Neuronal stem cell (in vitro differentiated cells): ENCODE measurements around the gene LGR4.

Source experiments
- DNase-seq: peaks from one replicate; pipeline ENCODE4 v3.0.0-alpha.2; 2013; ENCODE audit warnings: low spot score
- H2AFZ ChIP-seq: one replicate; pipeline ENCODE4 v1.6.1; 2013; ENCODE audit warnings: mild to moderate bottlenecking, low read length, inconsistent platforms
- H2AK5ac ChIP-seq: 2 replicates; pipeline ENCODE4 v1.6.1; 2013; ENCODE audit warnings: low read depth, mild to moderate bottlenecking, inconsistent platforms, low read length, moderate library complexity, mixed read lengths
- H2BK120ac ChIP-seq: 2 replicates; pipeline ENCODE4 v1.6.1; 2013; ENCODE audit warnings: low read depth, mild to moderate bottlenecking, inconsistent platforms, low read length, moderate library complexity, mixed read lengths
- H2BK12ac ChIP-seq: one replicate; pipeline ENCODE4 v1.6.1; 2013; ENCODE audit warnings: low read length, inconsistent platforms
- H2BK15ac ChIP-seq: 2 replicates; pipeline ENCODE4 v1.6.1; 2013; ENCODE audit warnings: mild to moderate bottlenecking, low read length, inconsistent platforms, mixed read lengths
- H2BK5ac ChIP-seq: one replicate; pipeline ENCODE4 v1.6.1; 2013; ENCODE audit warnings: inconsistent platforms, mild to moderate bottlenecking, low read length, moderate library complexity
- H3K14ac ChIP-seq: one replicate; pipeline ENCODE4 v1.6.1; 2013; ENCODE audit warnings: low read length, inconsistent platforms
- H3K18ac ChIP-seq: 2 replicates; pipeline ENCODE4 v1.6.1; 2013; ENCODE audit warnings: low read length, inconsistent platforms
- H3K23ac ChIP-seq: 2 replicates; pipeline ENCODE4 v1.6.1; 2013; ENCODE audit warnings: low read depth, mild to moderate bottlenecking, mixed read lengths, low read length, inconsistent platforms; ENCODE audit not compliant: poor library complexity
- H3K27ac ChIP-seq: replicated peaks from 3 replicates; pipeline ENCODE4 v1.5.1; 2013; ENCODE audit warnings: low read length, inconsistent platforms
- H3K27me3 ChIP-seq, 3 experiments: 2 replicates each; pipeline ENCODE4 v1.6.1; 2013; ENCODE audit warnings: low read length in 3 of 3, mild to moderate bottlenecking in 2 of 3, inconsistent platforms in 1 of 3, low read depth in 1 of 3, mixed read lengths in 1 of 3, moderate library complexity in 1 of 3; ENCODE audit not compliant: control insufficient read depth in 3 of 3, insufficient read depth in 3 of 3
- H3K36me3 ChIP-seq, 2 donors: replicated peaks in 1 of 2; 2 replicates each; pipeline ENCODE4 v1.6.1; 2013; ENCODE audit warnings: low read length in 2 of 2; ENCODE audit not compliant: control insufficient read depth in 2 of 2, insufficient read depth in 2 of 2
- H3K4ac ChIP-seq: 2 replicates; pipeline ENCODE4 v1.6.1; 2013; ENCODE audit warnings: inconsistent platforms, mild to moderate bottlenecking, low read length, moderate library complexity
- H3K4me1 ChIP-seq, 2 donors: 1 replicate in 1 of 2; 2 replicates in 1 of 2; pipeline ENCODE4 v1.6.1; 2013; ENCODE audit warnings: low read length in 2 of 2, low read depth in 1 of 2; ENCODE audit not compliant: control insufficient read depth in 2 of 2, insufficient read depth in 1 of 2
- H3K4me2 ChIP-seq: one replicate; pipeline ENCODE4 v1.6.1; 2013; ENCODE audit warnings: mild to moderate bottlenecking, low read length, inconsistent platforms; ENCODE audit not compliant: insufficient read depth, poor library complexity, severe bottlenecking
- H3K4me3 ChIP-seq, 2 donors: 2 replicates each; pipeline ENCODE4 v1.5.1; 2013; ENCODE audit warnings: low read length in 2 of 2, mild to moderate bottlenecking in 2 of 2, inconsistent platforms in 1 of 2, moderate library complexity in 1 of 2
- H3K79me1 ChIP-seq: one replicate; pipeline ENCODE4 v1.6.1; 2013; ENCODE audit warnings: low read depth, mild to moderate bottlenecking, inconsistent platforms, low read length, moderate library complexity
- H3K9ac ChIP-seq: one replicate; pipeline ENCODE4 v1.6.1; 2013; ENCODE audit warnings: mild to moderate bottlenecking, low read depth, low read length, inconsistent platforms; ENCODE audit not compliant: poor library complexity
- H3K9me3 ChIP-seq, 2 donors: replicated peaks in 1 of 2; 2 replicates each; pipeline versions ENCODE3 to v1.6.1; 2013; ENCODE audit warnings: low read length in 2 of 2, mild to moderate bottlenecking in 2 of 2, inconsistent platforms in 1 of 2, low read depth in 1 of 2, mixed read lengths in 1 of 2, moderate library complexity in 1 of 2; ENCODE audit not compliant: control insufficient read depth in 2 of 2, insufficient read depth in 1 of 2
- H4K8ac ChIP-seq: one replicate; pipeline ENCODE4 v1.6.1; 2013; ENCODE audit warnings: low read depth, mild to moderate bottlenecking, inconsistent platforms, low read length, moderate library complexity
- H4K91ac ChIP-seq: one replicate; pipeline ENCODE4 v1.6.1; 2013; ENCODE audit warnings: low read length, low read depth, mild to moderate bottlenecking, inconsistent platforms; ENCODE audit not compliant: poor library complexity
- whole genome bisulfite sequencing, 2 donors: extraction: QIAGEN DNeasy Blood & Tissue Kit; methylation state at CpG; one replicate each; pipeline ENCODE4 v1.1.7; 2013; ENCODE audit warnings: missing lambda C conversion rate in 2 of 2, mixed read lengths in 1 of 2; ENCODE audit not compliant: insufficient read length in 2 of 2, insufficient replicate concordance in 1 of 2; ENCODE audit errors: extremely low coverage in 2 of 2; 5-methylcytosine and 5-hydroxymethylcytosine counted together

The LGR4 gene

DNA sequence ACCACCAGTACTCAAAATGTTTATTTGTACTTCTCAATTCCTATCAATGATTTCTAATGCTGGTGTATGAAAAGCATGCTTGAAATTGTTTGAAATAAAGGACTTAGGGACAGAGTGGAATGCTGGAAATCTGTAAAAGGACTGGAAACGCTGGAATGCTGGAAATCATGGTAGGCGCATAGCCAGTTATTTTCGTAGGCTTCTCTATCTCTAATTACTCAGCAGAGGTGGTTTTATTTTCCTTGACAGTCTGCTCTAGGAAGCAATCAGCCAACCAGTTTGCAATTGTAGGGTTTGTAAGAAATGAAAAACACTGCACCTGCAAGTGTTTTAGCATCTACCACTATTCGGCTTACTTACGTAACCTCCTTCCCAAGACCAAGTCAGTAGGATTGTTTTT lies 33.2 kb upstream of the LGR4 start:
- no CpG with 5 or more reads among the region's 5 CpGs for WGBS, 2 donors
- H3K4me2 ChIP-seq, result peak overlapping the region; percentile 82
- no peak overlapping the region for H4K91ac ChIP-seq
- H3K14ac ChIP-seq, result no peak overlapping the region
- peaks cover 2 to 34% of the 10 kb centered on the region in 2 donors for H3K36me3 ChIP-seq
- H3K4me3 ChIP-seq, result peak overlapping the region; percentile 74 to 91
- H2BK15ac ChIP-seq, result no peak overlapping the region
- H3K9ac ChIP-seq, result no peak overlapping the region
- H3K27me3 ChIP-seq, result no peaks in the 10 kb centered on the region
- H3K4ac ChIP-seq, result no peak overlapping the region
- H2BK120ac ChIP-seq, result no peak overlapping the region
- H2BK5ac ChIP-seq, result no peak overlapping the region
- H3K23ac ChIP-seq, result no peak overlapping the region
- no peak overlapping the region for H2AK5ac ChIP-seq
- H3K18ac ChIP-seq, result no peak overlapping the region
- H3K4me1 ChIP-seq, result peaks cover 4% of the 10 kb centered on the region in 2 donors
- DNase-seq, result no peak
- no peak overlapping the region for H4K8ac ChIP-seq
- no peak overlapping the region for H3K27ac ChIP-seq
- H2AFZ ChIP-seq, result peak overlapping the region; percentile 97
- H3K79me1 ChIP-seq, result peaks cover 11% of the 10 kb centered on the region
- H2BK12ac ChIP-seq, result no peak overlapping the region
- H3K9me3 ChIP-seq, result no peaks in the 10 kb centered on the region

DNA sequence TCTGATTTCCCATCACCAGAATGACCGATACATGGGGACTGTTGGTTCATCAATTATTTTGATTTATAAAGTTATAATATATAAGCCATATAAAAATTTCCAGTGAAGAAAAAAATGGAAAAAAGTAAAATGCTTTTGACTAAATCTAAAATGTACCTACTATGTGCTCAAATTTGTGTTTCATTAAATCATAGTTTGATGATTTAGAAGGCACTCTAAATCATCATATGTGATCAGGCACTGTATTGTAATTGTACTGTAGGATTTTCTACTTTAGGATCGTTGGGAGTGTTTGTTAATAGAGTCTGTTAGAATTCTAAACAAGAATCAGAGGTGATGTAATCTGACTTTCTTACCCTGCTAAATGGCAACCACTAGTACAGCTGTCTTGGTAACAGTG lies 31.6 kb upstream of the LGR4 start:
- H2AFZ ChIP-seq, result no peak overlapping the region
- no peak for DNase-seq
- H3K36me3 ChIP-seq, result peaks cover 2 to 49% of the 10 kb centered on the region in 2 donors
- no peak overlapping the region for H3K4me2 ChIP-seq
- H3K9me3 ChIP-seq, result no peaks in the 10 kb centered on the region
- H3K27me3 ChIP-seq, result no peaks in the 10 kb centered on the region
- H4K91ac ChIP-seq, result no peak overlapping the region
- H3K9ac ChIP-seq, result no peak overlapping the region
- no peak overlapping the region for H2BK12ac ChIP-seq
- no peak overlapping the region for H4K8ac ChIP-seq
- H3K23ac ChIP-seq, result no peak overlapping the region
- no peak overlapping the region for H3K14ac ChIP-seq
- no peak overlapping the region for H2BK120ac ChIP-seq
- H3K79me1 ChIP-seq, result peaks cover 11% of the 10 kb centered on the region
- H2BK5ac ChIP-seq, result no peak overlapping the region
- H2AK5ac ChIP-seq, result no peak overlapping the region
- H3K4me3 ChIP-seq, result no peak overlapping the region
- H3K4me1 ChIP-seq, result peaks cover 4% of the 10 kb centered on the region in 2 donors
- no peak overlapping the region for H3K18ac ChIP-seq
- H2BK15ac ChIP-seq, result no peak overlapping the region
- H3K4ac ChIP-seq, result no peak overlapping the region
- WGBS, 2 donors, result no CpG with 5 or more reads among the region's 2 CpGs
- H3K27ac ChIP-seq, result no peak overlapping the region

DNA sequence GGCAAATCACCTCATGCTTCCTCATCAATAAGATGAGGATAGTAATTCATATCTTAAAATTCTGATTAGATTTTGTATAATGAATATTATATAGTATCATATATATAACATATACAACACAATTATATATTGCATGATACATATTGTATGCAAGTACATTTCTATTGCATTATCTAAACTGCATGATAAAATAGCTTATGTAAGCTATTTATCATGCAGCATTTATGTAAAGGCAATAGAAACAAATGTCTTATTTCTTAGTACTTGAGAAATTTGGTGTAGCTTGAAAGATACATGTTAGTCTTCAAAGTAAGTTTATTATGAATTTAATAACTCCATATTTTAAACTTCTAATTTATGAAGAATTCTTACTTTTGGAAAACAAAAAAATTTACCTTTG lies 28.5 kb upstream of the LGR4 start:
- no peak overlapping the region for H2AFZ ChIP-seq
- H2BK5ac ChIP-seq, result no peak overlapping the region
- no peak overlapping the region for H3K9ac ChIP-seq
- peaks cover 4 to 80% of the 10 kb centered on the region in 2 donors for H3K36me3 ChIP-seq
- no peak overlapping the region for H3K4ac ChIP-seq
- no peaks in the 10 kb centered on the region for H3K27me3 ChIP-seq
- H2BK120ac ChIP-seq, result no peak overlapping the region
- H3K79me1 ChIP-seq, result peaks cover 4% of the 10 kb centered on the region
- peaks cover 4% of the 10 kb centered on the region in 2 donors for H3K4me1 ChIP-seq
- no peak overlapping the region for H4K8ac ChIP-seq
- no peak for DNase-seq
- H2BK12ac ChIP-seq, result no peak overlapping the region
- no peak overlapping the region for H3K4me3 ChIP-seq
- no peak overlapping the region for H2BK15ac ChIP-seq
- H2AK5ac ChIP-seq, result no peak overlapping the region
- no peak overlapping the region for H3K4me2 ChIP-seq
- no peak overlapping the region for H3K27ac ChIP-seq
- H4K91ac ChIP-seq, result no peak overlapping the region
- H3K14ac ChIP-seq, result no peak overlapping the region
- no peak overlapping the region for H3K23ac ChIP-seq
- no peaks in the 10 kb centered on the region for H3K9me3 ChIP-seq
- no peak overlapping the region for H3K18ac ChIP-seq

DNA sequence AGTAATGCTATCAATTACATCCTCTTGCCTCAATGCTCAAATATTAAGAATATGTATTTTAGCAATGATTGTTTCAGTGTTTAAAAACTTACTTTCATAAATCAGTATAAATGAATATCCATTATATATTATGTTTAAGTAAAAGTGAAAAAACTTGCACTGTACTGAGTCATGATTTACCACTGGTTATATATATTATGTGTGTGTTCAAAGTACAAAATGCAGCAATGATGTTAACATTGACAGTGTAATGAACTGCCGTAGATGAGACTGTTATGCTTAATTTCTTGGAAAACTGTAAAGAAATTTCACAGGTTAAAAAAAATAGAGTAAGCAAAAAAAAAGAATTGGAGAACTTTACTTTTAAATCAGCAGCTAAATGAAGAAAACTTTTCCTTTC lies 25.3 kb upstream of the LGR4 start:
- Histone ChIP-seq H3K23ac (no peak overlapping the region), H3K36me3 (peaks cover 5 to 92% of the 10 kb centered on the region in 2 donors)

More for the DNA sequence above, 25.3 kb upstream of the LGR4 start:
- Histone ChIP-seq H3K18ac (no peak overlapping the region), H3K9ac (no peak overlapping the region), H3K27ac (no peak overlapping the region), H3K4me1 (no peaks in the 10 kb centered on the region), H2AK5ac (no peak overlapping the region), H2BK120ac (no peak overlapping the region), H3K4me3 (no peak overlapping the region), H4K8ac (no peak overlapping the region), H2BK15ac (no peak overlapping the region), H3K4ac (no peak overlapping the region), H3K79me1 (no peaks in the 10 kb centered on the region), H3K14ac (no peak overlapping the region), H3K27me3 (no peaks in the 10 kb centered on the region), H3K4me2 (no peak overlapping the region), H3K9me3 (no peaks in the 10 kb centered on the region), H2BK5ac (no peak overlapping the region), H4K91ac (no peak overlapping the region), H2BK12ac (no peak overlapping the region), H2AFZ (no peak overlapping the region)
- no peak for DNase-seq
- no CpG with 5 or more reads among the region's 1 CpG for WGBS, 2 donors
